ENCODE data around the gene GPR15LG.
"Not testable (repeated sequence)": the region's sequence is repeated elsewhere in the genome, so short reads cannot be mapped to it uniquely, and the experiment has no call there.

The GPR15LG gene

GRCh38 chr10:84168382-84168781 is 5.2 kb upstream of the GPR15LG start:
- H3K4me3 ChIP-seq (ENCODE audit: low read depth, low read length); POLR2A ChIA-PET; H3K4me1 ChIP-seq (ENCODE audit: control insufficient read depth, insufficient read depth, low read length); H3K9me3 ChIP-seq (ENCODE audit: control insufficient read depth, insufficient read depth, low read depth, low read length); H3K27ac ChIP-seq (ENCODE audit: extremely low read depth, low read depth, low read length); H3K36me3 ChIP-seq (ENCODE audit: control insufficient read depth in 2 of 2, insufficient read depth in 1 of 2, low read length in 2 of 2): not testable (repeated sequence)
- CTCF ChIA-PET: interaction anchor here (0.6 to 1.5 kb wide), 4 partner anchors 20 to 1025 kb away, joined by 3 to 4 read pairs (median 4); no protein-coding TSS in a partner anchor

- CTCF ChIA-PET, POLR2A ChIA-PET: not testable (repeated sequence)
Measured at GRCh38 chr10:84171237-84171636, 2.4 kb upstream of the GPR15LG start.

DNA sequence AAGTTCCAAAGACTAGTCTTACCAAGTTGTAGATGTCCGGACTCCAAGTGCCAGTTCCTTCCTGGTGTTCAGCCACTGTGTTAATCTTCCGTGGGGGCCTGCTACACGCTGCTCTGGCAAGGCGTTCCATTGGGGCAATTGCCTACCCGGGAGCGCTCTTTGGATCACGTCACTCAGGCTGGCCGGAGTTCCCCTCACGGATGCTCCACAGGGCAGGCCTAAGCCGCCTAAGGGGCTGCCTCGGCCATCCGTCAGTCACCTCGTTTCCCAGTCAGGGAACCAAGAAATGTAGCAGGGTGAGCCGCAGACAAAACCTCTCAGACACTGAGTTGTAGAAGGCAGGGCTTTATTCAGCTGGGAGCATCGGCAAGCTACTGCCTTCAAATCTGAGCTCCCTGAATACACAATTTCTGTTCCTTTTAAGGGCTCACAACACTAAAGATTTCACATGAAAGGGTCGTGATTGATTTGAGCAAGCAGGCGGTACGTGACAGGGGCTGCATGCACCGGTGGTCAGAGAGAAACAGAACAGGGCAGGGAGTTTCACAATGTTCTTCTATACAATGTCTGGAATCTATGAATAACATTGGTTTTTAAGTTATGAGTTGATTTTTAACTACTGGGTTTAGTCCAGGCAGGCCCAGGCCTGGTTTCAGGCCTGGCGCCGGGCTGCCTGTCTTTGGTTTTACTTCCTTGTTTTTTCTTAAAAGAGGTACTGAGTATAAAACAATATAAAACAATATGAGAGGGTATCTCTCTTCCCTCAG is 1.7 kb upstream of the GPR15LG start:
- H3K4me3 ChIP-seq (ENCODE audit: low read depth, low read length); POLR2A ChIA-PET; H3K27ac ChIP-seq (ENCODE audit: extremely low read depth, low read depth, low read length); H3K9me3 ChIP-seq (ENCODE audit: control insufficient read depth, insufficient read depth, low read depth, low read length); CTCF ChIA-PET; H3K4me1 ChIP-seq (ENCODE audit: control insufficient read depth, insufficient read depth, low read length); H3K36me3 ChIP-seq (ENCODE audit: control insufficient read depth in 2 of 2, insufficient read depth in 1 of 2, low read length in 2 of 2): not testable (repeated sequence)

More at GRCh38 chr10:84171237-84171636, 2.4 kb upstream of the GPR15LG start:
- not testable (repeated sequence) for H3K9me3 ChIP-seq (ENCODE audit: control insufficient read depth, insufficient read depth, low read depth, low read length); H3K36me3 ChIP-seq (ENCODE audit: control insufficient read depth in 2 of 2, insufficient read depth in 1 of 2, low read length in 2 of 2); H3K4me1 ChIP-seq (ENCODE audit: control insufficient read depth, insufficient read depth, low read length); H3K4me3 ChIP-seq (ENCODE audit: low read depth, low read length); H3K27ac ChIP-seq (ENCODE audit: extremely low read depth, low read depth, low read length)

DNA sequence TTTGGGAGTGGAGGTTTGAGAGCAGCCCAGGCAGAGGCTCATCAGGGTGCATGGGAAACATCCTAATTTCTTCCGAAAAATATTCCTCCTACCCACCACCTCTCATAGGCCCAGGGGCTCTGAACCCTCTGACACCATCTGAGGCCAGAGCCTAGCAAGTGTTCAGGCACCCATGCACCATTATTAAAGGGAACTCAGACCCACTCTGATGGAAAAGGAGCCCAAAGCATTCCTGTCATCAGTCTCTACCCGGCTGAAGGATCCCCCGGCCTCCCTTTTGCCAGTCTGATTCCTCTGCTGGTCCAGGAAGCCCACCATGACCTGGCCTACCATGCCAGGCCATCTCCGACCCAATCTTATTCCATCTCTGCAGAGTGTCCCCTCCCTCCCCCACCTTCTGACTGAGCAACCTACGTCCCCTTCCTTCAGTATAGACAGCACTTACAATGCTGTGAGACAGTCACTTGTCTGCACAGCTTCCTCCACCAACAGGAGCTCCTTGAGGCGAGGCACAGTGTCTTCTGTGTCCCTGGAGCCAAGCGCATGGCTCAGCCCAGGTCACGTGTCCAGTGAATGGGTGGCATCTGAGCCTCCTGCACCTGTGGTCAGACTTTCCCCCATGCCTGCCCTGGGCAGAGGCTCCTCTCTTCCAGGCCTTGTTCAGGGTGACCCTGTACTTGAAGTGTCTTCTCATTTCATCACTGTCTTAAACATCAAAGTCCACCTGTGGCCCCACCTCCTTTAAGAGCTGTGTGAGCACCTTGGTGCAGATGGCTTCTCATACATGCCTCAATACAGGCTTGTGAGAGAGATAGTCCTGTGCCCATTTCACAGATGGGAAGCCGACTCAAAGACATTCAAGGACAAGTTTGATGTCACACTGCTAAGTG is 889 bp upstream of the GPR15LG start:
- Histone ChIP-seq H3K36me3 (ENCODE audit: control insufficient read depth in 2 of 2, insufficient read depth in 1 of 2, low read length in 2 of 2) (no peaks in the 10 kb centered on the region), H3K4me3 (ENCODE audit: low read depth, low read length) (no peak overlapping the region), H3K27ac (ENCODE audit: extremely low read depth, low read depth, low read length) (no peak overlapping the region), H3K9me3 (ENCODE audit: control insufficient read depth, insufficient read depth, low read depth, low read length) (no peaks in the 10 kb centered on the region), H3K4me1 (ENCODE audit: control insufficient read depth, insufficient read depth, low read length) (no peaks in the 10 kb centered on the region)
- POLR2A ChIA-PET: no interaction called here
- no peak for TF ChIP-seq ZNF792 (tag by site-specific recombination; IDR thresholded peaks at IDR 0.05)
- CTCF ChIA-PET: no interaction called here

DNA sequence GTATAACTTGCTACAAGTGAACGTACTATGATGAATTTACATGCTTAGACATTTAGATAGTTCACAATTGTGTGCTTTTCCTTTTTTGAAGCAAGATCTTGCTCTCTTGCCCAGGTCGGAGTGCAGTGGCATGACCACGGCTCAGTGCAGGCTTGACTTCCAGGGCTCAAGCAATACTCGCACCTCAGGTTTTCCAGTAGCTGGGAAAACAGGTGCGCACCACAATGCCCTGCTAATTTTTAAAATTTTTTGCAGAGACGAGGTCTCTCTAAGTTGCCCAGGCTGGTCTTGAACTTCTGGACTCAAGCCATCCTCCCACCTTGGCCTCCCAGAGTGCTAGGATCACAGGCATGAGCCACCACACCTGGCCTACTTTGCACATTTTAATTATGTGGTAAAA is 1.8 kb downstream of the GPR15LG start:
- H3K9me3 ChIP-seq (ENCODE audit: control insufficient read depth, insufficient read depth, low read depth, low read length): no peaks in the 10 kb centered on the region
- H3K36me3 ChIP-seq (ENCODE audit: control insufficient read depth in 2 of 2, insufficient read depth in 1 of 2, low read length in 2 of 2): no peaks in the 10 kb centered on the region
- CTCF ChIA-PET: interaction anchor here (0.7 kb wide), 1 partner anchor 64 kb away, joined by 3 read pairs; no protein-coding TSS in a partner anchor
- no peaks in the 10 kb centered on the region for H3K4me1 ChIP-seq (ENCODE audit: control insufficient read depth, insufficient read depth, low read length)
- H3K27ac ChIP-seq (ENCODE audit: extremely low read depth, low read depth, low read length): no peak overlapping the region
- no peak for TF ChIP-seq HOXD13 (CRISPR knock-in tag; IDR thresholded peaks at IDR 0.05; ENCODE audit: borderline replicate concordance)
- TF ChIP-seq ZNF324 (tag by site-specific recombination; IDR thresholded peaks at IDR 0.05): no peak
- no peak for TF ChIP-seq ZNF571 (tag by site-specific recombination; IDR thresholded peaks at IDR 0.05)
- no peak for TF ChIP-seq GLI4 (tag by site-specific recombination; IDR thresholded peaks at IDR 0.05)
- TF ChIP-seq, protein P1, sequence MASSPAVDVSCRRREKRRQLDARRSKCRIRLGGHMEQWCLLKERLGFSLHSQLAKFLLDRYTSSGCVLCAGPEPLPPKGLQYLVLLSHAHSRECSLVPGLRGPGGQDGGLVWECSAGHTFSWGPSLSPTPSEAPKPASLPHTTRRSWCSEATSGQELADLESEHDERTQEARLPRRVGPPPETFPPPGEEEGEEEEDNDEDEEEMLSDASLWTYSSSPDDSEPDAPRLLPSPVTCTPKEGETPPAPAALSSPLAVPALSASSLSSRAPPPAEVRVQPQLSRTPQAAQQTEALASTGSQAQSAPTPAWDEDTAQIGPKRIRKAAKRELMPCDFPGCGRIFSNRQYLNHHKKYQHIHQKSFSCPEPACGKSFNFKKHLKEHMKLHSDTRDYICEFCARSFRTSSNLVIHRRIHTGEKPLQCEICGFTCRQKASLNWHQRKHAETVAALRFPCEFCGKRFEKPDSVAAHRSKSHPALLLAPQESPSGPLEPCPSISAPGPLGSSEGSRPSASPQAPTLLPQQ (tag by site-specific recombination; IDR thresholded peaks at IDR 0.05): no peak
- TF ChIP-seq, protein P2, sequence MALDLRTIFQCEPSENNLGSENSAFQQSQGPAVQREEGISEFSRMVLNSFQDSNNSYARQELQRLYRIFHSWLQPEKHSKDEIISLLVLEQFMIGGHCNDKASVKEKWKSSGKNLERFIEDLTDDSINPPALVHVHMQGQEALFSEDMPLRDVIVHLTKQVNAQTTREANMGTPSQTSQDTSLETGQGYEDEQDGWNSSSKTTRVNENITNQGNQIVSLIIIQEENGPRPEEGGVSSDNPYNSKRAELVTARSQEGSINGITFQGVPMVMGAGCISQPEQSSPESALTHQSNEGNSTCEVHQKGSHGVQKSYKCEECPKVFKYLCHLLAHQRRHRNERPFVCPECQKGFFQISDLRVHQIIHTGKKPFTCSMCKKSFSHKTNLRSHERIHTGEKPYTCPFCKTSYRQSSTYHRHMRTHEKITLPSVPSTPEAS (tag by site-specific recombination; IDR thresholded peaks at IDR 0.05): no peak
- TF ChIP-seq, protein P3, sequence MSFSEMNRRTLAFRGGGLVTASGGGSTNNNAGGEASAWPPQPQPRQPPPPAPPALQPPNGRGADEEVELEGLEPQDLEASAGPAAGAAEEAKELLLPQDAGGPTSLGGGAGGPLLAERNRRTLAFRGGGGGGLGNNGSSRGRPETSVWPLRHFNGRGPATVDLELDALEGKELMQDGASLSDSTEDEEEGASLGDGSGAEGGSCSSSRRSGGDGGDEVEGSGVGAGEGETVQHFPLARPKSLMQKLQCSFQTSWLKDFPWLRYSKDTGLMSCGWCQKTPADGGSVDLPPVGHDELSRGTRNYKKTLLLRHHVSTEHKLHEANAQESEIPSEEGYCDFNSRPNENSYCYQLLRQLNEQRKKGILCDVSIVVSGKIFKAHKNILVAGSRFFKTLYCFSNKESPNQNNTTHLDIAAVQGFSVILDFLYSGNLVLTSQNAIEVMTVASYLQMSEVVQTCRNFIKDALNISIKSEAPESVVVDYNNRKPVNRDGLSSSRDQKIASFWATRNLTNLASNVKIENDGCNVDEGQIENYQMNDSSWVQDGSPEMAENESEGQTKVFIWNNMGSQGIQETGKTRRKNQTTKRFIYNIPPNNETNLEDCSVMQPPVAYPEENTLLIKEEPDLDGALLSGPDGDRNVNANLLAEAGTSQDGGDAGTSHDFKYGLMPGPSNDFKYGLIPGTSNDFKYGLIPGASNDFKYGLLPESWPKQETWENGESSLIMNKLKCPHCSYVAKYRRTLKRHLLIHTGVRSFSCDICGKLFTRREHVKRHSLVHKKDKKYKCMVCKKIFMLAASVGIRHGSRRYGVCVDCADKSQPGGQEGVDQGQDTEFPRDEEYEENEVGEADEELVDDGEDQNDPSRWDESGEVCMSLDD (tag by site-specific recombination; IDR thresholded peaks at IDR 0.05): no peak
- TF ChIP-seq OSR2 (tag by site-specific recombination; IDR thresholded peaks at IDR 0.05): no peak
- TF ChIP-seq ZNF600 (tag by site-specific recombination; IDR thresholded peaks at IDR 0.05): no peak
- no peak for TF ChIP-seq ELK4 (IDR thresholded peaks at IDR 0.05; ENCODE audit: borderline replicate concordance, low read depth, low read length)
- no peak overlapping the region for H3K4me3 ChIP-seq (ENCODE audit: low read depth, low read length)
- POLR2A ChIA-PET: no interaction called here

Data from HEK293 (cell line).